Stomach smooth muscle (tissue), 2 donors: ENCODE data around the gene CHN1.

ENCODE experiments used
- H3K27ac ChIP-seq: one replicate; pipeline ENCODE4 v1.7.0; 2013; ENCODE audit warnings: mild to moderate bottlenecking, low read length, inconsistent platforms
- H3K27me3 ChIP-seq, 2 donors: one replicate each; pipeline ENCODE4 v1.7.0; 2013; ENCODE audit warnings: low read length in 2 of 2; ENCODE audit not compliant: insufficient read depth in 2 of 2, control insufficient read depth in 1 of 2
- H3K36me3 ChIP-seq, 2 donors: one replicate each; pipeline ENCODE4 v1.7.0; 2013; ENCODE audit warnings: low read length in 2 of 2; ENCODE audit not compliant: control insufficient read depth in 2 of 2, insufficient read depth in 2 of 2
- H3K4me1 ChIP-seq: one replicate; pipeline ENCODE4 v1.7.0; 2013; ENCODE audit warnings: low read length; ENCODE audit not compliant: control insufficient read depth, insufficient read depth
- H3K4me3 ChIP-seq, 2 donors: one replicate each; pipeline ENCODE4 v1.7.0; 2013; ENCODE audit warnings: low read length in 2 of 2
- H3K9ac ChIP-seq, 2 donors: one replicate each; pipeline ENCODE4 v1.7.0; 2013; ENCODE audit warnings: low read length in 2 of 2, mild to moderate bottlenecking in 1 of 2
- H3K9me3 ChIP-seq, 2 donors: one replicate each; pipeline ENCODE4 v1.7.0; 2013; ENCODE audit warnings: low read length in 2 of 2; ENCODE audit not compliant: control insufficient read depth in 2 of 2
- donor health status: healthy.
- donor health status: Pancreatic carcinoma.

Gene CHN1

DNA sequence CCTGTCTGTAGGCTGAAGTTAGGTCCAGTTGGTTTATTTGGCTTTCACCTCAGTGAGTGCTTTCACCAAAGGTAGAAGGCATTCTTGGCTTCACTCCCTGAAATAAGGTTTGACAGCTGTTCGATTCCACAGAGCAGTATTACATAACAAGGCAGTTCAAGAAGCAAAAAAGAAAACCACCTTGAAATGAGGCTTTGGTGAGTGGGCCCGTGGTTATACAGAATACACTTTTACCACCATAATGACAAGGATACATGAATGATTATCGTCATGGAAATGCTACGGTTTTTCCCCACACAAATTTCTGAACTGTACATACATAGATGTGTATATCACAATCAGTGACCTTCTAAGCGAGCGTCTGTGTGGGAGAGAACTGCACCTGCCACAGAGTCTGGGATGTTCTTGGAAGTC lies 160.9 kb downstream of the CHN1 start:
- no peaks in the 10 kb centered on the region for H3K27me3 ChIP-seq
- no peaks in the 10 kb centered on the region for H3K36me3 ChIP-seq
- peak overlapping the region in 1 of 2 donors; percentile 29 for H3K4me3 ChIP-seq
- H3K4me1 ChIP-seq: no peaks in the 10 kb centered on the region
- H3K27ac ChIP-seq: no peak overlapping the region
- H3K9me3 ChIP-seq: no peaks in the 10 kb centered on the region
- H3K9ac ChIP-seq: no peak overlapping the region

DNA sequence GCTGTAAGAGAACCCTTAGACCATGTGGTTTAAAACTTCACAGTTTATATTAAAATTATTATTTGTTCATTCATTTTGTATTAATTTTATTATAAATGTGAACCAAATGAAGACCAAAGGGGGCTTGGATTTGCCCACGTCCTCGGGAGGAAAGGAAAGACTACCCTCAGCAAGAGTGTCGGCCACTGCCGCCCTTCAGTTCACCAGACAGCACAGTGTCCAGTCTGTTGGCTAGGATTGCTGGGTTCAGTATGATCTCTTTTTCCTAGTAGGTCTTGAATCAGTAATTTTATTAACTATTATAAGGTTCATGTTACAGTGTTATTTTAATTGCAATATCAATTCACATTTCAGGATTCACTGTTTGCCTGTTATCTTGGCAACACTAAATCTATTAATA lies 162.7 kb downstream of the CHN1 start:
- no peak overlapping the region for H3K9ac ChIP-seq

DNA sequence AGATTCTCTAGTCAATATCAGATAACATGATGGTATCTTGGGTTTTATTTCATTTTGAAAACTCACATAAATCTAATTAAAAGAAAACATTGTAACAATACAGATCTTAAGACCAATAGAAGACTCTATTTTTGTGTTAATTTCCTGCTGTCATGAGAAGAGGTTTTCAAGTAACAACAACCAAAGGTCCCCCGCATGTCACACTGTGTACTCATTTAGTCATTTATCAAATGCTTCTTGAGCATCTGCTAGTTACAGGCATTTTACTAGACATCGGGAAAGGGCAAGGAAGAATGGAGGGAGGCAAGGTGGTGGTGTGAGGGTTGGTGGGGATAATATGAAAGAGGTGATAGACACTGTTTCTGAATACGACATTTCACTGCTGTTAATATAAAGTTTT lies 163.2 kb downstream of the CHN1 start:
- Histone ChIP-seq H3K4me3 (no peak overlapping the region), H3K27ac (no peak overlapping the region), H3K36me3 (no peaks in the 10 kb centered on the region), H3K27me3 (no peaks in the 10 kb centered on the region), H3K9ac (no peak overlapping the region), H3K4me1 (peaks cover 2% of the 10 kb centered on the region), H3K9me3 (no peaks in the 10 kb centered on the region)

More for the DNA sequence above, 162.7 kb downstream of the CHN1 start:
- H3K9me3 ChIP-seq: no peaks in the 10 kb centered on the region
- no peak overlapping the region for H3K27ac ChIP-seq
- no peaks in the 10 kb centered on the region for H3K4me1 ChIP-seq
- H3K4me3 ChIP-seq: no peak overlapping the region
- H3K27me3 ChIP-seq: no peaks in the 10 kb centered on the region
- H3K36me3 ChIP-seq: no peaks in the 10 kb centered on the region

DNA sequence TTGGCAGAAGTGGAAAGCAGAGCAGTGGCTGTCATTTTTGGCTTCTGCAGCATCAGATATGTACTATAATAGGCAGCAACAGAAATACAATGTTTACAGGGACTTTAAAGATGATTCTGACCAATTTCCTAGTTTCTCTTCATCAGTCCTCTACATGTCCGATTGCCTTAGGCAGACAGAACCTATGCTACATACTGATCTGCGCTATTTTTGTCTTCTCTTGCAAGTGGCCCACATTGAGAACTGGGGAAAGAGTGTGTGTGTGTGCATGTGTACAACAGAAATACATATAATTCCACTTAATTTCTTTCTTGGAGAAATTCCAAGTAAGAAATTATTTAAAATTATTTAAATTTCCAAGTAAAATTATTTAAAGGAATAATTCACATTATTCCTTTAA lies 163.8 kb downstream of the CHN1 start:
- Histone ChIP-seq H3K9me3 (no peaks in the 10 kb centered on the region), H3K4me1 (peaks cover 2% of the 10 kb centered on the region), H3K36me3 (no peaks in the 10 kb centered on the region), H3K27ac (no peak overlapping the region), H3K27me3 (no peaks in the 10 kb centered on the region), H3K4me3 (no peak overlapping the region), H3K9ac (no peak overlapping the region)

- H3K9me3 ChIP-seq: no peaks in the 10 kb centered on the region
- H3K27ac ChIP-seq: no peak overlapping the region
- no peaks in the 10 kb centered on the region for H3K27me3 ChIP-seq
- H3K4me1 ChIP-seq: peaks cover 2% of the 10 kb centered on the region
- no peak overlapping the region for H3K4me3 ChIP-seq
- H3K36me3 ChIP-seq: no peaks in the 10 kb centered on the region
- H3K9ac ChIP-seq: no peak overlapping the region
Observed at GRCh38 chr2:174840436-174840835, 164.7 kb downstream of the CHN1 start.

DNA sequence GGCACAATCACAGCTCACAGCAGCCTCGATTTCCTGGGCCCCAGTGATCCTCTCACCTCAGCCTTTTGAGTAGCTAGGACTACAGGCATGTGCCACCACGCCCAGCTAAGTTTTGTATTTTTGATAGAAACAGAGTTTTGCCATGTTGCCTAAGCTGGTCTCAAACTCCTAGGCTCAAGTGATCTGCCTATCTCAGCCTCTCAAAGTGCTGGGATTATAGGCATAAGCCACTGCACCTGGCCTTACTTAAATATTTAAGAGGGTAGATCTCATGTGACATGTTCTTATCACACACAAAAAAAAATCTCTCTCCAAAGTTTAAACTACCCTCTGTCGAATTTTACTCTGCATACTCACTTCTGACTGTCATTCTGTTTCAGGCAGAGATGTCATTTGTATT lies 165.5 kb downstream of the CHN1 start:
- no peaks in the 10 kb centered on the region for H3K27me3 ChIP-seq
- H3K4me3 ChIP-seq: no peak overlapping the region
- H3K36me3 ChIP-seq: no peaks in the 10 kb centered on the region
- no peaks in the 10 kb centered on the region for H3K9me3 ChIP-seq
- no peak overlapping the region for H3K27ac ChIP-seq
- peaks cover 2% of the 10 kb centered on the region for H3K4me1 ChIP-seq
- no peak overlapping the region for H3K9ac ChIP-seq

GRCh38 chr2:174836995-174837390 lies 168.2 kb downstream of the CHN1 start:
- Histone ChIP-seq H3K9ac (no peak overlapping the region), H3K36me3 (no peaks in the 10 kb centered on the region), H3K27ac (no peak overlapping the region), H3K27me3 (no peaks in the 10 kb centered on the region), H3K4me1 (peaks cover 2% of the 10 kb centered on the region), H3K4me3 (no peak overlapping the region), H3K9me3 (no peaks in the 10 kb centered on the region)

GRCh38 chr2:174836377-174836994 lies 168.7 kb downstream of the CHN1 start:
- Histone ChIP-seq H3K9me3 (no peaks in the 10 kb centered on the region), H3K4me3 (no peak overlapping the region), H3K27ac (no peak overlapping the region)

DNA sequence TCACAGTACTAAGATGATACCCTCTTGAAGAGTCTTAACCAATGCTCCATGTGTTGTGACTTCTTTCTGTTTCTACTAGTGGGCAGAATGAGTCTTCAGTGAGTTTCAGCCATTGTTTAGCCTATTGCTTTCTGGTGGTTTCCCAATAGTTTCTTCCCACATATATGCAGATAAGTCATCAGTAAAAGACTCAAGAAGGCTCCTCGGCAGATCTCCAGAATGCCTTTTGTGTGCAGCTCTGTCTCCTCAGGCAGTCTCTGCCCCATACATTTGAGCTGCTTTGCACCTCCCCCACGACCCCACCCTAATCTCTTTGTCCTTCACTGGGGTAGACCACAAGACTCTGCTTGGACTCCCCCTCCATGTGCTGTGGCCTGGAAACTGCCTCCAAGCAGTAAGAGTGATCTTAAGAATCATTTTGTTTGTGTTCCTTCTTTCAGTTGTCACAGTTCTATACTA lies 169.4 kb downstream of the CHN1 start:
- Histone ChIP-seq H3K27ac (no peak overlapping the region), H3K9ac (no peak overlapping the region), H3K4me1 (peaks cover 2% of the 10 kb centered on the region), H3K9me3 (no peaks in the 10 kb centered on the region), H3K27me3 (no peaks in the 10 kb centered on the region), H3K4me3 (no peak overlapping the region), H3K36me3 (no peaks in the 10 kb centered on the region)

More at GRCh38 chr2:174836377-174836994, 168.7 kb downstream of the CHN1 start:
- Histone ChIP-seq H3K9ac (no peak overlapping the region), H3K4me1 (peaks cover 2% of the 10 kb centered on the region), H3K36me3 (no peaks in the 10 kb centered on the region), H3K27me3 (no peaks in the 10 kb centered on the region)

GRCh38 chr2:174833737-174834136 lies 171.4 kb downstream of the CHN1 start:
- Histone ChIP-seq H3K27ac (no peak overlapping the region), H3K4me3 (no peak overlapping the region), H3K9me3 (no peaks in the 10 kb centered on the region), H3K9ac (no peak overlapping the region), H3K36me3 (no peaks in the 10 kb centered on the region), H3K4me1 (peaks cover 2% of the 10 kb centered on the region), H3K27me3 (no peaks in the 10 kb centered on the region)

DNA sequence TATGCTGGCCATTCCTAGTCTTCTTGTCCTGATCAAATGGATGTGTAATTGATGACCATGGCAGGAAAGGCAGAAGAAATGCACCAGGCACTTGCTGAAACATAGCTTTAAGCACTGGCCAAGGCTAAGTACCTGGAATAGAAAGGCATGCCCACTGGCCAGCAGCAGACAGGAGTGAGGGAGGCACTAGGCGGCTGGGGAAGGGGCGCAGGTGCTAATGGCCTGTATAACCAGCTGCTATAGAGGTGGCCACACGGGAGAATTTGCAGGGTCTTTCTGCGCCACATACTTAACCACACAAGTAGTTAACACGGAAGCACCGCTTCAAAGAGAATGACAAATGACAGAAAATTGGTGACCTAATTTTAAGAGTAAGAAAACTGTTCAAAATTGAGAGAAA lies 174.6 kb downstream of the CHN1 start:
- H3K9ac ChIP-seq: no peak overlapping the region
- no peaks in the 10 kb centered on the region for H3K9me3 ChIP-seq
- no peaks in the 10 kb centered on the region for H3K27me3 ChIP-seq
- H3K4me3 ChIP-seq: no peak overlapping the region
- H3K36me3 ChIP-seq: no peaks in the 10 kb centered on the region
- H3K4me1 ChIP-seq: peaks cover 16% of the 10 kb centered on the region
- H3K27ac ChIP-seq: no peak overlapping the region
